NCI-H2171 (cell line): Measurements from ENCODE around the gene CDK5RAP3.
A peak's percentile ranks its signal among the peaks of the same experiment; 100 is the strongest.

Experiments used
- DNase-seq: peaks from one replicate; lab custom pipeline; 2025; lab: John Stamatoyannopoulos, UW

The CDK5RAP3 gene

DNA sequence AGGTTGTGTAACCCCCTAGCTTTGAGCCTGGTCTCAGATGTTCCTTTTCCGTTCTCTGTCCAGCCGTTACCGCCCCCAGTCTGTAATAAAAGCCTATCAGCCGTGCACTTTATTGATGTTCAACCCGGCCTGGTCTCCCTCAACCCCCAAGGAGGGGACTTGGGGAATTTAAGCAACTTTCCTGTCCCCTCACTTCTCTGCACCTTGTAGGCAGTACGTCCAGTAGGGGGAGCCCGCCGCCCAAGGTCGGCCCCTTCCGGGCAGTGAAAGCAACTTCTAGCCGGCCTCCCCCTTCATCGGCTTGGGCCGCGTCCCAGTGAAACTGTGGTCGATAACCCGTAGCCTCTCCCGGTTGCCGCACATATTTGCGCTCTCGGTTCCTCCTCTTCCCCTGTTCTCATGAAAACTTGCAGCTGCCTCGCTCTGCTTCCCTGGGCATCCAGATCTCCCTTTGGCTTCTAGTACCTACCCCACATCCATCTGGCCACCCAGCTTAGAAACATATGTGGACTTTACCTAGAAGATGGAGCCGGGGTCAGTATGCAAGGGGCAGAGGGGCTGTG, 21.6 kb upstream of the CDK5RAP3 start:
- DNase-seq, result peak; percentile 53

DNA sequence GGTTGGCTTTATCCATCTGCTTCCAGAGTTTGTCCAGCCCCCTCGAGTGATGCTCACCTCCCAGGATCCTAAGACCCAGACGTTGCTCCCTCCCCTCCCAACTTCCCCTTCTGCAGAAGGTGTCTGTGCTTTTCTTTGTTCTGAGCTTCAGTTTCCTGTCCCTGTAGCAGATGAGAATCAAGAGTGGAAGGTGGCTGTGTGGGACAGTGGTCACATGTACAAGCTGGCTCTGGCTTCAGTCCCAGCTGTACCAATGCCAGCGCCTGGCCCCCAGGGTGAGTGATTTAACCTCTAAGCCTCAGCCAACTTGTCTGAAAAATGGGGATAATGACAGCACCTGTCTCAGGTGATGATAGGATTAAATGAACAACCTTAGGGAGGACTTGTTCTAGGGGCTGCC, 21.0 kb upstream of the CDK5RAP3 start:
- DNase-seq, result no peak

DNA sequence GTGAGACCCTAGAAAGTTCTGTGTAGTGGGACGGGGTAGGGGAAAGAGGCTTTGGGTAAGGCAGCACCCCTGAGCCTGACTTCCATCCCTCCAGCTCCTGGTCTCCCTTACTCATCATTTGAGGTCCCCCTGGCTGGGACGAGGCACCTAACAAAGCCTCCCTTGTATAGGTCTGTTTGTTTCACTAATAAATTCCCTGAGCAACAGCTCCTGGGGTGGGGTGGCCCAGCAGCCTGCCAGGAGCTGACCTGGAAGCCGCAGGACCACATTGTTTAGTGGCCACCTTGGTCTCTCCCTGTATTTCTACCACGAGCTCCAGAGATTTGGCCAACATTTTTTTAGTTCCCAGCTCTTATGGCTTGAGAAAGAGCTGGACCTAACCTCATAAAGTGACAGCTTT, 20.5 kb upstream of the CDK5RAP3 start:
- DNase-seq, result no peak

DNA sequence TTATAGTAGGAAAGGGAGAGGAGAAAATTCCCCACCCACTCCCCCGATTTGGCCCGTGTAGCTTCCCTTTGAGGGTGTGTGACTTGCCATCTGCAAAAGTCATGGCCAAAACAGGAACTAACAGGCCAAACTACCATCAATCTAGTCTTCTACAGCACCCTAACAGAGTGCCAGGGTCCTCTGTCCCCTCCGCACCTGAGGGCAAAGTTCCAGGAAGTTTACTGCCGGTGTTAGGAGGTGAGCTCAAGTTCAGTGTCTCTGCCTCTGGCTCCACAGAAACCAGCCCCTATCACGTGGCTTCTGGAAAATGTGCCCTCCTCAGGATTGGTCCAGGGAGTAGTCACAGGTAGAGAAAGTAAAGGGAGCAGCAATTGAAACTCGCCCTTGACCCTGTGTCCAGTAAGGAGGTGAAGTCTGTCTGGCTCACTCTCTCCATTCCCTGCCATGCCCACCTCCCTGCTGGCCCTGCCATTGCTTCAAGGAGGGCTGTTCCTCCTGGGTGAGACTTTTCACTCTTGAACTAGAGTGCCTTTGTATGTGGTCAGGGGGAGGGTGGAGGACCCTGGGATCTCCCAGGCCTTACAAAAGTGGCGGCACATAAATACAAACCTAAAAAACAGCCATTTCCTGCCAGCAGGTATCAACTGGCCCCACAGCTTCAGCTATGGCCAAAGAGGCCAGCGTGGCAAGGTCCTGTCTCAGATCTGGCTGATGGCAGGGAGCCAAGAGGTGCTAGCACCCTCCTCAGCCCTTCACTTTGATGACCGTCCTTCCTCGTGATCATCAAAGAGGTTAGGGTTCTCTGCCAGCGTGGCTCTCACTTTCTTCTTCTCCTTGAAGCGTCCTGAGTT, 18.5 kb upstream of the CDK5RAP3 start:
- no peak for DNase-seq

DNA sequence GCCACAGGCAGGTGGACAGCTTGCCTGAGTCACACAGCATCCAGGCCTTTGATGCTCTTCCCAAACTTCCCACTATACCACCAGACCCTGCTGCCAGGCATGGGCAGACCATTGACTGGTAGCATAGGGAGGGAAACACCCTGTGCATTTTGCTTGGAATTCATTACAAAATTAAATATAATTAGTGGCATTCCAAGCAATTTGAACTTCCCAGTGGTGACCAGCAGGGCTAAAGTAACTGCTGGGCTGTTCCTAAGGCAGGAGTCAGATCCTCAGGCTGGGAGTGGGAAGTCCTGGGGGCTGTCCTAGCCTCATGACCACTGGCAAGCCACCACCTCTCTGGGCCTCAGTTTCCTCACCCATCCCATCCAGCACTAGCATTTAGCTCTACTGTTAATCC, 17.0 kb upstream of the CDK5RAP3 start:
- DNase-seq, result no peak

DNA sequence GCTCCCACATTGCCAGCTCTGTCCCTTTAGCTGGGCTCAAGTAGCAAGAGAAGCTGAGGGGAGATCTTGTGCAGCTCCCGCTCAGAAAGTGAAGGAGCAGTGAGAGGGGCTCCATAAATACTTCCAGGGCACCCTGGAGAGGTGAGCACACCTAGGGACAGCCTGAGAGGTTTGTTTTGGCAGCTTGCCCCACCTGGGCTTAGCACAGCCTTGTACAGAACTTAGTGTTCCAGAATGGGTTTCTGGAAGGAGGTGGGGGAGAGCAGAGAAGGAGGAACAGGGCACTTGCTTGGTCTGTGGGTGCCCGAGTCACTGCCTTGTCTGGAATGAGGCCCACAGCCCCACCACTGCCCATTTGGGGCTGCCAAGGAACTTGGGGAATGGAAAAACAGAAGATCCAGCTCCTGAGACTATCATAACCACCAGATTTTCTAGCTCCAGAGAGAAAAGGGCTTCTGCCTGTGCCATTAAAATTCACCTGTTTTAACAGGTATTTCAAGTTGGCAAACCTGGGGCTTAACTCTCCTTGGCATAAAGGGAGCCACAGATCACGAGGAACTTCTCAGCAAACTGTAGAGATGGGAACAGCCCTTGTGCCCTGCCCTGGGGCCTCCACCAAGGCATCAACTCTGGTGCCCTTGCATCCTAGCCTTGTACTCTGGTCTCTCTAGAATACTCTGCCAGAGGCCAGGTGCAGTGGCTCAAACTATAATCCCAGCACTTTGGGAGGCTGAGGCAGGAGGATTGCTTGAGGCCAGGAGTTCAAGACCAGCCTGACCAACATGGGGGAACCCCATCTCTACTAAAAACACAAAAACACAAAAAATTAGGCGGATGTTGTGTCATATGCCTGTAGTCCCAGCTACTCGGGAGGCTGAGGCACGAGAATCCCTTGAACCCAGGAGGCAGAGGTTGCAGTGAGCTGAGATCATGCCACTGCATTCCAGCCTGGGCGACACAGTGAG, 15.1 kb upstream of the CDK5RAP3 start:
- DNase-seq, result no peak

DNA sequence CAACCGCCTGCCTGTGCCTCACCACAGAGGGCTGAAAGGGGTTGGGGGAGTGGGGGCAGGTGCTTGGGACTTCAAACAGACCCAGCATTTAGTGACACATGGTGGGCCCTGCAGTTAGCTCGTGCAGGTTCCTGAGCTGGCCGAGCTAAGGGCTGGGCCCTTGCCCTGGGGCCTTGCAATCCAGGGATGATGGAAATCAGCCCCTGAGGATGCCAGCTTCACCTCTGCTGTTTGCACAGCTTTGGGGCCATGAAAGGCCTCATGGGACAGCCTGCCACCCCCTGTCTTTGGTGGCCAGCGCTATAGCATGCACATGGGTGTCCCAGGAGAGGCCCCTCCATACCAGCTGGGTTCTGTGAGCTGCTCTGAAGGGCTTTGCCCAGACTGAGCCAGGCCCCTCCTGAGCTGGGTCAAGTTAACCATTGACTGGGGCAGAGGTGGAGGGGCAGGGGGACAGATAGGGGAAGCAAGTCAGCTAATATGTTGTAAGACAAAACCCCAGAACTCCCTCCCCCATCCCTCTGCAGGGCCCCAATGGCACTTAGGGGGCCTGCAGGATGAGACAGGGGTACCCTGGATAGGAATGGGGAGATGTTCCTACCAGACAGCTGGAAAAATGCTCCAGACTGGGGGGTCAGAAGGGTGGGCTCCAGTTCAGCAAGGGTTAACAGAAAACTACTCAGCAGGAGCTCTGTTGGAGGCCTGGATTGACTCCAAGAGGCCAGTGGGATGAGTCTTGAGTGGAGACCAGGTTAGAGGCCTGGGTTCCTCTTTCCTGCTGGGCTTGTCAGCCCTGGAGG, 13.9 kb upstream of the CDK5RAP3 start:
- no peak for DNase-seq

DNA sequence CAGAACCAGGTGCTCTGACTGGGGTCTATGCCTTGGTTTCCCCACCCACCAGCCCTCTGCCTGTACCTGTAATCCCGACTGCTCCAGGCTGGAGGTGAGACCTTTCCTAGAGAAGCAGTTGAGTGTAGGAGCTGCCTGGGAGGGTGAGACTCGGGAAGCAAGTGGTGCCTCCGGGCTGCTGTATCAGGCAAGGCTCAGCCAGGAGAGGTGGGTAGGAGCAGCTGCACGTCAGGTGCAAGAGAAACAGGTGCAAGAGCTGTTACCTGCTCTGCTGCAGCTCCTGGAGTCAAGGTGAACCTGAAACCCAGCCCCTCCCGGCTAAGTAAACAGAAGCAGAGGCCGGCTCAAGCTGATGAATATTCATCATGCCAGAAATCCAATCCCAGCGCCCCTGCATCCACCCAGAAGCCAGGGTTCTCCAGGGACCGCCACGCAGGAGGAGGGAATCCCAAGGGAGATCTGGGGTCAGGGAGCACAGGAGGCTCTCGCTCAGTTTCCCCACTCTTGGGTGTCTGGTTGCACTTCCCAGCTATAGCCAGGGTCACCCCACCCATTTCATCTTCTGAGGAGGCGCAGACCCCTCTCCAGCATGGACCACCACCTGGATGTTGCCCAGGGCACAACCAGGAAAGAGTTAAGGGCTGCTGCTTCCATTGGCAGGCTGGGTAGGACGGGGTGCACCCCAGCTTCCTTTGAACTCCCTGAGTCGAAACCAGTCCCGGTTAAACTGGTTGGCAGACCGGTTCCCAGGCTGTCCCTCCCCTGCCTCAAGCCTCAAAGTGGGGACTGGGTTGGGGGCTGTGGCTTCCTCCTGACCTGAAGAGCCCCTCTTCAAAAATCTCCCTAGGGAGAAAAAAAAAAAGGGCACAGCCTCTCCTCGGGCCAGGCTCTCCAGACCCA, 13.1 kb upstream of the CDK5RAP3 start, which contains the start of gene PRR15L:
TSS of gene PRR15L (minus strand) at position 293 of the 900 bp plus-strand sequence. CDS start 4,649 bp downstream, outside the sequence.
- DNase-seq, result peak; percentile 87

DNA sequence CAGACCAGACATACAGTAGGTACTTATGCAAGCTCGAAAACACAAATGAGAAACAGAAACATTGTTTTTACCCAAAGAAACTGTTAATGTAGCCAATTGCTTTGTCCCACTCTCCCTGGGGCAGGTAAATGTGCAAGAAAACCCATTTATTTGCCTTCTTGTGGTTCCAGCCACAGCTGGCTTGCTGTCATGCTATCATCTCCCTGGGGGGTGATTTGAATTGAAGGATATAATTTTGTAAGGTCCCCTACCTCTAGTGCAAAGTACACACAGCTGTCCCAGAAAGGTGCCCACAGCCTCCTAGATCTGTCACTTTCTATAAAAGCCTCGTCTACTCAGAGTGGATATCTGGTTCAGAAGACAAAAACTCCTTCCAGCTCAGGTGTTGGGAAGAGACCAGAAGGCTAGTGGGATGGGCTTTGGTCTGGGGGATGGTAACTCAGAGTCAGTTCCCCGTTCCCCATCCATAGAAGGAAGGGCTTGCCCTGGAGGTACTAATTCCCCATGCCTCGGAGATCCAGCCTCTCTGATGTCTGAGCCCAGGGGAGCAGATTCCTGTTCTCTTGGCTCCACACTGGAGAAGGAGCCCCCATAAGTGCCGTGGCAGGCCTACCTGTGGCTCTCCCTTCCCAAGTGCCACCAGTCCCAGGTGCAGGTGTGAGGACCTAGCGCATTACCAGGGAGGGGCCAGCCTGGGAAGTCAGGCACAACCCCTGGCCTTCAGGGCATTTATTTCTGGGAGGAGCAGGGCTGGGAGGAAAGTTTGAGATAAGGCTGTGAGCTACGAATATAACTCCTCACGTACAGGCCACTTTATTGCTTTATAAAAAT, 10.9 kb upstream of the CDK5RAP3 start:
- DNase-seq, result peak; percentile 6

DNA sequence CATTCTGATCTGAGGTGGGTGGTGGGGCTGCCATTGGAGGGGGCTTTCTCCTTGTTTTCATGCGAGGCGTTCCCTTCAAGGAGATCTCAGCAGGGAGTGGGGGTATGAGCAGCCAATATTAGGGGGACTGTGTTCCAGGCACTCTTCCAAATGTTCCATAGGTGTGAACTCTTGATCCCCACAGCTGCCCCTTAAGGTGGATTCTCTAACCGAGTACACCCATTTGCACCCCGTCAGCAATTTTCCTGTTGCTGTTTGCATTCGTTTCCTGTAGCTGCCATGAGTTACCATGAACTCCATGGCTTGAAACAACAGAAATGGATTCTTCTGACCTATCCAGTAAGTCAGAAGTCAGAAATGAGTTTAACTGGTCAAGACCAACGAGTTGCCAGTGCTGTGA, 9.5 kb upstream of the CDK5RAP3 start:
- no peak for DNase-seq

DNA sequence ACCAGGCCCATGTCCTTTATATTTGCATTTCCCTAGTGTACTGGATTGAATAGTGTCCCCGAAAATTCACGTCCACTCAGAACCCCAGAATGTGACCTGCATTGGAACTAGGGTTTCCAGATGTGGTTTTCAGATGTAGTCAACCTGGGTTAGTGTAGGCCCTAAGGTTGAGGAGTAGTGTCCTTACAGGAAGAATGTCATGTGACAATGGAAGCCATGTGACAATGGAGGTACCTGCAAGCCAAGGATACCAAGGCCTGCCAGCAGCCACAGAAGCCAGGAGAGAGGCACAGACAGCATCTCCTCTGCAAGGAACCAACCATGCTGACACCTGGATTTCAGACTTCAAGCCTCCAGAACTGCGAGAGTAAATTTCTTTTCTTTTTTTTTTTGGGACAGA, 8.0 kb upstream of the CDK5RAP3 start:
- DNase-seq, result no peak

DNA sequence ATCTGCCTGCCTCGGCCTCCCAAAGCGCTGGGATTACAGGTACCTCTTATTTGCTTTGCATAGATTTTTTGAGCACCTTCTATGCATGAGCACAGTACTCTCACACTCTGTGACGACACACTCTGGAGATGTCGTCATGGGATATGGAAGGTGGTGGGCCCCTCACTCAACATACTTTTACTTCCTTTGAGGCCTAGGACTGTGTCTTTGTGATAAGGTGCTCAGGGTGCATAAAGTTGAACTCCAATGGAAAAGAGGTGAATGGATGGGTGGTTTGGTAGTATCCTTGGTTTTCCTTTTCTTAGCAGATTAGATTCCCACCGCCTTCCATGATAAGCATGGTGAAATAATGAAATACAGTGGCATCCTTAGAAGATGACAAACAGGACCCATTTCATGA, 6.1 kb upstream of the CDK5RAP3 start:
- DNase-seq, result no peak

DNA sequence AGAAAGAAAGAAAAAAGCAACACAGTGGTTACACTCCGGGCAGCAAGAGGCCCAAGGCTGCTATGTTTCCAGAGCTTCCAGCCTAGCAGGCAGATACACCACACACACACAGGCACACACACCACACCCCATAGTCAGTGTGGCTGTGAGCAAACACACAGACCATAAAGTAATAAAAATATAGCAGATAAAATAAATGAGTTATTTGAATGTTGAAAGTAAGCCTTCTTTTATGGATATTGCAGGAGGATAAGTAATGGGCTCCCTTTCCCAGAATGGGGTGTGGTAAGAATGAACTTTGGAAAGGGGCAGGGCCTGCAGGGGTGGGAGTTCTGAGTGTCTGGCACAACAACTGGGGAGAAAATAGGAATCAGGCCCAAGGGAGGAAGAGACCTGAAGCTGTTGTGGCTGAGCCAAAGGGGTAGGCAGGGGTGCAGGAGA, 4.8 kb upstream of the CDK5RAP3 start:
- DNase-seq, result no peak

DNA sequence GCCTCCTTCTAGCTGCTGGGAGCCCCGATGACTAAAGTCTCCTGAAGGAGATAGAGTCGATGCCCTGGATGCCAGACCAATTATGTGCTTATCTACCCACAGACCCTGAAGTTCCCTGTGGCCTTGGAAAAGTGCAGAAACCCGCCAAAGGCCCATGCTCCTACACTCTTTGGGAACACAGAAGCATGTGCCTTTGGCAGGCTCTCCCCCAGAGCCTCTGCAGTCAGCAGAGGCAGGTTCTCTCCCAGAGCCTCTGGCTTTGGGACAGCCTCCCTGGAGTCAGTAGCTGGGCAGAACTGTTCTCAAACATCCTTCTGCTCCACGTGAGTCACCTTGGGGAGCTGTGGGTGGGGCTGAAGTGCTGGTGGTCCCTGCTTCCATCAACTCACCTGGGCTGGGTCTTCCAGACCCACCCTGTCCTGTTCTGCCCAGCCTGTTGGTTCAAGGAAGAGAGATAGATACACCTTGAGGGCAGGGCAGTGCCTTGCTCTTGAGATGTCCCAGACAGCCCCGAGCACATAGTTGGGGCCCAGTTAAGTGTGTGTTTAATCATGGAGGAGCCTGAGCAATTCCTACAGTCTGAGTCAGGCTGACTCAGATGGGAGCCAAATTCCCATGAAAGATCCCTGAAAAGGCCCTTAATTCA, 3.2 kb upstream of the CDK5RAP3 start:
- DNase-seq, result no peak

DNA sequence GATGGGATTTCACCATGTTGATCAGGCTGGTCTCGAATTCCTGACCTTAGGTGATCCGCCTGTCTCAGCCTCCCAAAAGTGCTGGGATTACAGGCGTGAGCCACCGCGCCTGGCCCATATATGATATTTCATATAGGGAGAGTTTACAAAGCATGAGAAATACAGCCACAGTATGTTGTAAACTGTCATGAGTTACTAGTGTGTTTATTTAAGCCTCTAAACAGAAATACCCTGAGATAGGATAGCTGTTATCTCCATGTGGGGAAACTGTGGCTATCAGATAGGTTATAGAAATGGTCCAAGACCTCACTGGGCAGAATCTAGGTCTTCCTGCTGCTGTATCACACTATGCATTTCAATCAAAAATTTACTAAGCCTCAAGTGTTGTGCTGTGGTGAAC, 2.1 kb upstream of the CDK5RAP3 start:
- no peak for DNase-seq

DNA sequence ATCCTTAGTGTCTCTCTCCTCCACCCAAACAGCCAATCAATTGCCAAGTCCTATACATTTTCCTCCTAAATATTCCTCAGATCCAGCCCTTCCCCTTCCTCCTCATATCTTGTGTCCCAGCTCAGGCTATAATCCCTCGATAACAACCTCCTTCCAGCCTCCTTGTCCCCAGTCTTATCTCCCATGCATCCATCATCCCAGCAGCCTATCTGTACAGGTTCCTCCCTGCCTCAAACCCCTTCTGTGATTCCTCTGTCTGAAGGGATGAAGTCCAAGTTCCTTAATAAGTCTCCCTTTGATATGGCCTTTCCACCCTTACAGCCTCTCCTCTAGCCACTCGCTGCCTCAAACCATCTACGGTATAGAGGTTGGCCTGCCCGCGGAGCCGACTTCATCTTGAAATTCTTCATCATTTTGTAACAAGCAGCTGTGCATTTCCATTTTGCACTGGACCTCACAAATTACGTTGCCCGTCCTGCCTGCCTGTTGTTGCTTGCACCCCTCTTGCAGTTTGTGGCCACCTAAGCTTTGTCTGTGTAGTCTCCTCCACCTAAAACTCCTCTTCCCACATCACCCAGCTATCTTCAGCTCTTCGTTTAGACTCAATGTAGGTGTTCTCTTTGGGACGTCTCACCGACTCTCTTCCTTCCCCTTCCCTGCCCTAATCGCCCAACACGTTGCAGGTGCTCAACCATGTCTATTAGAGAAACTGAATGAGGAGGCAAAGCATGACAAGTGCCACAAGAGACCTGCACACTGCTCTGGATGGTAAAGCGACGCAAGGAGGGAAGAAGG, 786 bp upstream of the CDK5RAP3 start:
- no peak for DNase-seq

DNA sequence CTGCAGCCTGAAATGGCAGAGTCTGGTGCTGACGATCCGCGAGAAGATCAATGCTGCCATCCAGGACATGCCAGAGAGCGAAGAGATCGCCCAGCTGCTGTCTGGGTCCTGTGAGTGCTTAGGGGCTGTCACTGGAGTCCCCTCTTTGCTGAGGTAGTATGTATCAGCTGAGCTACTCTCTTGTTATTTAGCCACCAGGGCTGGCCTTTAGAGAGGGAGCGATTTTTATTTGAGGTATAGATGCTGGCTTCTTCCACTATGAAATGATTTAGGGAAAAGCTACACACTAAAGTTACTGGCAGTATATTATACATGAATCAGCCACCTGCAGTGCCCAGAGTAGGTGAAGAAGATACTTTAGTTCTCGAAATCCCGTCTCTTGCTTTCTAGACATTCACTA, 2.6 kb downstream of the CDK5RAP3 start:
- DNase-seq, result no peak

DNA sequence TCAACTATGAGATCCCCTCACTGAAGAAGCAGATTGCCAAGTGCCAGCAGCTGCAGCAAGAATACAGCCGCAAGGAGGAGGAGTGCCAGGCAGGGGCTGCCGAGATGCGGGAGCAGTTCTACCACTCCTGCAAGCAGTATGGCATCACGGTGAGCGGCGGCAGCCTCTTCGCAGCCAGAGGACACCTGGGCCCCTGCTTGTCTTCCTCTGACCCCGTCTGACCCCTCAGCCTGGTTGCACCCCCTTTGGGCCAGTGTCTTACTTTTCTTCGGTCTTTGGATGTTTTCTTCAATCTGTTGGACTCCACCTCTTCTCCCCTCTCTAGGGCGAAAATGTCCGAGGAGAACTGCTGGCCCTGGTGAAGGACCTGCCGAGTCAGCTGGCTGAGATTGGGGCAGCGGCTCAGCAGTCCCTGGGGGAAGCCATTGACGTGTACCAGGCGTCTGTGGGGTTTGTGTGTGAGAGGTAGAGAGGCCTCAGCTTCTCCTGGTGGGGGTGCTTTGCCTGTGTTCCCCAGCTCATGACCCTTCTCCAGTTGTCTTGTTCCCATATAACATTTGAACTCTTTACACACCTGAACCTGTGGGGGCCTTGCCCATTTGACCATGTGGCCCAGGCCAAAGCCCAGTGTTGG, 4.4 kb downstream of the CDK5RAP3 start:
- DNase-seq, result no peak
